ENCODE measurements around the gene PRRC2B. TPM values are rescaled to one million over a fixed set of nuclear protein-coding genes. Genes with fewer than 3 reads are reported as not detected.

The PRRC2B gene
- total and polyA plus RNA-seq, 7 donors = 22.7 to 114 (median 63.6) TPM

DNA sequence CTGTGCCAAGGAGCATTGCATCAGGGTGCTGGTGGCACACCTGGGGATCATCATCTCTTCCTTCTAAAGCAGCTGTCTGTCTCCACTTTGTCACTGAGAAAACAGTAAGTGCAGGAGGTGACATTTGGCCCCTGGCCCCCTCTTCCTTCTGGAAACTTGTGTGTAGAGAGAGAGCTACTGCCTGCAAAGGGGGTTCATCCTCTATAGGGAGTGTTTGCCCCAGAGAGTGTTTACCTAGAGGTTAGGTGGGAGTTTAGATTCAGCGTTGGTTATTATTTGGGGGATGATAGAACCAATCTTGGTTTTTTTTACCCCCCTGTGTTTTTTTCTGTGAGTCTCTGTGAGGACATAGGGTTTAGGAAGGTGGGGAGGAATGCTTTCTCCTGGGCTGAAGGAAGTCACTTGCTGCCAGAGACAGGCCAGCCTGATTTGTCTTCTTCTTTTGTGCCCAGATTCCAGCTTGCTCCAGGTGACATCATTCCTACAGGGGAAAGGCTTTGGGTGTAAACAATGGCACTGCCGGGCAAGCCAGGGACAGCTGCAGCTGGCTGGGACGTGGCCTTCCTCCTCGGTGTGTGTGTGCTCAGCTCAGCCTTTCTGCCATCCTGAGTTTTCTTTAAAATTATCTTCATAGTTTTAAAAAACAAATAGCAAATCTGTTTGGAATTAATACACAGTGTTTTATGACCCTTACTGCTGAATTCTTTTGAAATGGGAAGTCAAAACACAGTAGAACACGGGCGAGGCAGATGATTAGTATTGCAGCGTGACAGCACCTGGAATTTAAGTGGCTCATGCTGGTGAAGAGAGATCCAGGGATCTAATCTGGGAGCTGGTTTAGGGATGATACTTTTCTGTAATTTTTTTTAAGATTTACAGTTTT, 24.5 kb downstream of the PRRC2B start:
- intact Hi-C loops (cut with DNase I) = no loop called here
- WGBS, 3 donors = 16 to 19% (median 19%) methylated on average over 7 of the region's 7 CpGs
- peak overlapping the region; percentile 79 for H3K27ac ChIP-seq
- H3K4me3 ChIP-seq = peak overlapping the region; percentile 24
- H3K27me3 ChIP-seq (ENCODE audit: insufficient read depth in 3 of 3, low read length in 2 of 3) = no peaks in the 10 kb centered on the region
- peak in 1 of 2 donors; percentile 44 for DNase-seq
- no peaks in the 10 kb centered on the region for H3K36me3 ChIP-seq (ENCODE audit: insufficient read depth in 1 of 2, low read depth in 1 of 2)
- H3K4me1 ChIP-seq = peaks cover 85% of the 10 kb centered on the region
- ATAC-seq = peak; percentile 50 to 66 (median 62)
- TF ChIP-seq, protein P1, sequence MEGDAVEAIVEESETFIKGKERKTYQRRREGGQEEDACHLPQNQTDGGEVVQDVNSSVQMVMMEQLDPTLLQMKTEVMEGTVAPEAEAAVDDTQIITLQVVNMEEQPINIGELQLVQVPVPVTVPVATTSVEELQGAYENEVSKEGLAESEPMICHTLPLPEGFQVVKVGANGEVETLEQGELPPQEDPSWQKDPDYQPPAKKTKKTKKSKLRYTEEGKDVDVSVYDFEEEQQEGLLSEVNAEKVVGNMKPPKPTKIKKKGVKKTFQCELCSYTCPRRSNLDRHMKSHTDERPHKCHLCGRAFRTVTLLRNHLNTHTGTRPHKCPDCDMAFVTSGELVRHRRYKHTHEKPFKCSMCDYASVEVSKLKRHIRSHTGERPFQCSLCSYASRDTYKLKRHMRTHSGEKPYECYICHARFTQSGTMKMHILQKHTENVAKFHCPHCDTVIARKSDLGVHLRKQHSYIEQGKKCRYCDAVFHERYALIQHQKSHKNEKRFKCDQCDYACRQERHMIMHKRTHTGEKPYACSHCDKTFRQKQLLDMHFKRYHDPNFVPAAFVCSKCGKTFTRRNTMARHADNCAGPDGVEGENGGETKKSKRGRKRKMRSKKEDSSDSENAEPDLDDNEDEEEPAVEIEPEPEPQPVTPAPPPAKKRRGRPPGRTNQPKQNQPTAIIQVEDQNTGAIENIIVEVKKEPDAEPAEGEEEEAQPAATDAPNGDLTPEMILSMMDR (IDR thresholded peaks at IDR 0.05) = no peak
- no peaks in the 10 kb centered on the region for H3K9me3 ChIP-seq

DNA sequence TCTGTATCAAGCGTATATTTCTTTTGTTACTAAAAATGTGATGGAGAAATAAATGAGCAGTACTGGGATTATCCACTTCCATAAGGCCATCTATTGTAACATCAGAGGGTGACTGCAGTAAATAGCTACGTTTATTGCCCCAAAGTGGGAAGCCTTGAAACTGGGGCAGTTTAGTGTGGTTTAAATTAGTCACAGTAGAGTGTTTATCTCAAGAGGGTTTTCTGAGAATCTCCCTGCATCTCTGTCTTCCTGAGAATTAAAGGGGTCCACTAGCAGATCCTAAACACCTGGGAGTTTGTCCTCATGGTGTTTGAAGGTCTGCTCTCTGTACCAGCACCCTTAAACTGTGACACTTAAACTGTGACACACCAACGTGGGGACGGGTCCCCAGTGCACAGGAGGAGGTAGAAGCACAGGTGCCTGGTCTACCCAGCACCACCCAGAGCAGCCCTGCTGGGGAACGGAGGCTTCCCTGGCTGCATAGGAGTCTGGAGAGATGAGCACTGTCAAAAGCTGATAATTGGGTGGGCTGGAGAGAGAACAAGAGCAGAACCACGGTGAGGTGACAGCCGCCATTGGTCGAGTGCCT, 25.2 kb downstream of the PRRC2B start:
- intact Hi-C loops (cut with DNase I) = no loop called here
- DNase-seq (no peak), ATAC-seq (no peak)
- no peaks in the 10 kb centered on the region for H3K36me3 ChIP-seq (ENCODE audit: insufficient read depth in 1 of 2, low read depth in 1 of 2)
- H3K4me3 ChIP-seq = no peak overlapping the region
- H3K27ac ChIP-seq = peak overlapping the region; percentile 79
- TF ChIP-seq, protein P1 (IDR thresholded peaks at IDR 0.05) = no peak
- peaks cover 91% of the 10 kb centered on the region for H3K4me1 ChIP-seq
- no peaks in the 10 kb centered on the region for H3K27me3 ChIP-seq (ENCODE audit: insufficient read depth in 3 of 3, low read length in 2 of 3)
- no peaks in the 10 kb centered on the region for H3K9me3 ChIP-seq
- WGBS, 3 donors = 47 to 58% (median 50%) methylated on average over 8 of the region's 8 CpGs

- Histone ChIP-seq H3K27me3 (ENCODE audit: insufficient read depth in 3 of 3, low read length in 2 of 3) (no peaks in the 10 kb centered on the region), H3K36me3 (ENCODE audit: insufficient read depth in 1 of 2, low read depth in 1 of 2) (no peaks in the 10 kb centered on the region), H3K9me3 (no peaks in the 10 kb centered on the region), H3K27ac (peak overlapping the region; percentile 79), H3K4me1 (peaks cover 90% of the 10 kb centered on the region), H3K4me3 (no peak overlapping the region)
- ATAC-seq (no peak), DNase-seq (peak in 1 of 2 donors; percentile 48)
- intact Hi-C loops (cut with DNase I) = loop anchor here in 1 of 2 donors (5.0 kb wide), 1 partner anchor 37 kb away; no protein-coding TSS in a partner anchor
- TF ChIP-seq, protein P1 (IDR thresholded peaks at IDR 0.05) = no peak
- WGBS, 3 donors = 72 to 85% (median 77%) methylated on average over 12 of the region's 12 CpGs
Measured at GRCh38 chr9:131419716-131420115, 25.8 kb downstream of the PRRC2B start.

- intact Hi-C loops (cut with DNase I) = loop anchor here in 1 of 2 donors (5.0 kb wide), 1 partner anchor 39 kb away; no protein-coding TSS in a partner anchor
- TF ChIP-seq, protein P1 (IDR thresholded peaks at IDR 0.05) = no peak
- no peaks in the 10 kb centered on the region for H3K36me3 ChIP-seq (ENCODE audit: insufficient read depth in 1 of 2, low read depth in 1 of 2)
- H3K27me3 ChIP-seq (ENCODE audit: insufficient read depth in 3 of 3, low read length in 2 of 3) = no peaks in the 10 kb centered on the region
- peak overlapping the region; percentile 84 for H3K27ac ChIP-seq
- H3K4me3 ChIP-seq = no peak overlapping the region
- ATAC-seq = no peak
- H3K4me1 ChIP-seq = peaks cover 78% of the 10 kb centered on the region
- no peaks in the 10 kb centered on the region for H3K9me3 ChIP-seq
- WGBS, 3 donors = 27 to 32% (median 29%) methylated on average over 13 of the region's 13 CpGs
- peak in 1 of 2 donors; percentile 18 for DNase-seq
Measured at GRCh38 chr9:131420980-131421624, 27.2 kb downstream of the PRRC2B start.
